Gastrocnemius medialis (tissue), 4 donors: Measurements from ENCODE around the gene PLXNA2. TPM values are rescaled to one million over a fixed set of nuclear protein-coding genes. Genes with fewer than 3 reads are reported as not detected.

Experiments
- ATAC-seq, 2 donors: fragments of 150-250 bp; one replicate each; pipeline ENCODE4 v1.9.1; 2016
- DNase-seq, 2 donors: peaks; one replicate each; pipeline ENCODE4 v3.0.0-alpha.2; 2019
- H3K27ac ChIP-seq, 4 donors: fragments of 200-600 bp; sonication (generic); 1 replicate in 1 of 4; 2 replicates in 3 of 4; pipeline ENCODE4 v1.5.1; 2016 to 2018; ENCODE audit warnings: mild to moderate bottlenecking in 2 of 4, moderate library complexity in 1 of 4
- H3K27me3 ChIP-seq, 3 donors: fragments of 200-600 bp; sonication (generic) in 2 of 3; 1 replicate in 1 of 3; 2 replicates in 2 of 3; pipeline versions ENCODE4 v1.5.1 to v1.6.0; 2016 to 2019; ENCODE audit warnings: mild to moderate bottlenecking in 1 of 3, moderate library complexity in 1 of 3
- H3K36me3 ChIP-seq, 2 donors: fragments of 200-600 bp; sonication (generic) in 1 of 2; one replicate each; pipeline ENCODE4 v1.5.1; 2017 to 2018
- H3K4me1 ChIP-seq, 2 donors: fragments of 200-600 bp; sonication (generic) in 1 of 2; one replicate each; pipeline ENCODE4 v1.5.1; 2016 to 2017; ENCODE audit warnings: mild to moderate bottlenecking in 2 of 2
- H3K4me3 ChIP-seq, 4 donors: fragments of 200-600 bp; sonication (generic) in 3 of 4; 1 replicate in 1 of 4; 2 replicates in 3 of 4; pipeline ENCODE4 v1.5.1; 2016 to 2019; ENCODE audit warnings: mild to moderate bottlenecking in 2 of 4
- H3K9me3 ChIP-seq, 3 donors: fragments of 200-600 bp; sonication (generic) in 2 of 3; 1 replicate in 1 of 3; 2 replicates in 2 of 3; pipeline ENCODE4 v1.5.1; 2016 to 2019
- POLR2A ChIP-seq, 2 donors: fragments of 450-650 bp; IDR thresholded peaks; one replicate each; pipeline ENCODE4 v1.6.1; 2017; ENCODE audit warnings: antibody characterized with exemption in 2 of 2, mild to moderate bottlenecking in 2 of 2, moderate library complexity in 2 of 2
- in situ Hi-C, 4 donors: fragments of 200-750 bp; cut with MboI; loops; one replicate each; pipeline versions ENCODE4 v1.15.0 to v1.8.0; 2017; ENCODE audit warnings: low sequenced_read_pairs in 4 of 4
- intact Hi-C: fragments of 100-400 bp; cut with DNase I; formaldehyde crosslinking; loops from one replicate; pipeline ENCODE4 v1.15.1; 2023; ENCODE audit warnings: low total_unique reads
- total RNA-seq, 4 donors: library from RNA; depleted of rRNA; stranded (reverse); fragments of >200 nt; gene quantifications; one replicate each; pipeline versions ENCODE4 v1.1.0 to v1.2.3, GENCODE V29; 2016
- TF ChIP-seq, protein P1 (sequence below), 5 experiments: fragments of 450-650 bp in 3 of 5; fragments of 200-600 bp in 2 of 5; sonication (generic) in 2 of 5; IDR thresholded peaks in 4 of 5; conservative IDR thresholded peaks in 1 of 5; 1 replicate in 4 of 5; 2 replicates in 1 of 5; pipeline ENCODE4 v1.5.1; 2016 to 2019; ENCODE audit warnings: antibody characterized with exemption in 5 of 5, mild to moderate bottlenecking in 3 of 5, moderate library complexity in 3 of 5

Gene PLXNA2
- total RNA-seq, 4 donors from 2014 or later, result 12.4 to 20.0 (median 16.2) TPM

DNA sequence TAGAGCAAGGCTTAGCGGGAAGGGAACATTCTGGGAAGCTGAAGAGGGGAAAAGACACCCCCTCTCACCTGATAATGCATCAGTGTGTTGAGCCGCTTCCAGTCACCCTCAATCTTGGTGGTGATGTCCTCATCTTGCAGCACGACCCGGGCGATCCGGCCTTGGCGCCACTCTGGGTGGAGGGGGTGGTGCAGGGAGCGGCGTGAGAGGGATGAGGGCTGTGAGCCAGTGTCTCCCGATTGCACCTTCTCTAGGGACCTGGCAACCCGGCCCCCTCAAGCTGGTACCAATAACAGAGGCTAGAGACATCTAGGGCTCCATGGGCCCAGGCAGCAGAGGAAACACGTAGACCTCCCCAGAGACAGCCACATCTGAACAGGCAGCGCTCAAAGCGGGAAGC is 205.9 kb downstream of the PLXNA2 start:
- in situ Hi-C loops, result loop anchor here in 1 of 4 donors (10.0 kb wide), 1 partner anchor 206 kb away; the partner anchor contains the start of gene PLXNA2
- peaks cover 0 to 72% of the 10 kb centered on the region in 2 donors for H3K36me3 ChIP-seq
- H3K4me3 ChIP-seq, result no peak overlapping the region
- ATAC-seq, result no peak
- intact Hi-C loops, result no loop called here
- DNase-seq, result no peak
- H3K27me3 ChIP-seq, result no peaks in the 10 kb centered on the region
- no peaks in the 10 kb centered on the region for H3K4me1 ChIP-seq
- TF ChIP-seq, protein P1, sequence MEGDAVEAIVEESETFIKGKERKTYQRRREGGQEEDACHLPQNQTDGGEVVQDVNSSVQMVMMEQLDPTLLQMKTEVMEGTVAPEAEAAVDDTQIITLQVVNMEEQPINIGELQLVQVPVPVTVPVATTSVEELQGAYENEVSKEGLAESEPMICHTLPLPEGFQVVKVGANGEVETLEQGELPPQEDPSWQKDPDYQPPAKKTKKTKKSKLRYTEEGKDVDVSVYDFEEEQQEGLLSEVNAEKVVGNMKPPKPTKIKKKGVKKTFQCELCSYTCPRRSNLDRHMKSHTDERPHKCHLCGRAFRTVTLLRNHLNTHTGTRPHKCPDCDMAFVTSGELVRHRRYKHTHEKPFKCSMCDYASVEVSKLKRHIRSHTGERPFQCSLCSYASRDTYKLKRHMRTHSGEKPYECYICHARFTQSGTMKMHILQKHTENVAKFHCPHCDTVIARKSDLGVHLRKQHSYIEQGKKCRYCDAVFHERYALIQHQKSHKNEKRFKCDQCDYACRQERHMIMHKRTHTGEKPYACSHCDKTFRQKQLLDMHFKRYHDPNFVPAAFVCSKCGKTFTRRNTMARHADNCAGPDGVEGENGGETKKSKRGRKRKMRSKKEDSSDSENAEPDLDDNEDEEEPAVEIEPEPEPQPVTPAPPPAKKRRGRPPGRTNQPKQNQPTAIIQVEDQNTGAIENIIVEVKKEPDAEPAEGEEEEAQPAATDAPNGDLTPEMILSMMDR (IDR thresholded peaks at IDR 0.05 in 4 of 5, conservative IDR thresholded peaks at IDR 0.05 in 1 of 5), result no peak
- TF ChIP-seq POLR2A (IDR thresholded peaks at IDR 0.05), result no peak
- no peaks in the 10 kb centered on the region for H3K9me3 ChIP-seq
- H3K27ac ChIP-seq, result no peak overlapping the region

DNA sequence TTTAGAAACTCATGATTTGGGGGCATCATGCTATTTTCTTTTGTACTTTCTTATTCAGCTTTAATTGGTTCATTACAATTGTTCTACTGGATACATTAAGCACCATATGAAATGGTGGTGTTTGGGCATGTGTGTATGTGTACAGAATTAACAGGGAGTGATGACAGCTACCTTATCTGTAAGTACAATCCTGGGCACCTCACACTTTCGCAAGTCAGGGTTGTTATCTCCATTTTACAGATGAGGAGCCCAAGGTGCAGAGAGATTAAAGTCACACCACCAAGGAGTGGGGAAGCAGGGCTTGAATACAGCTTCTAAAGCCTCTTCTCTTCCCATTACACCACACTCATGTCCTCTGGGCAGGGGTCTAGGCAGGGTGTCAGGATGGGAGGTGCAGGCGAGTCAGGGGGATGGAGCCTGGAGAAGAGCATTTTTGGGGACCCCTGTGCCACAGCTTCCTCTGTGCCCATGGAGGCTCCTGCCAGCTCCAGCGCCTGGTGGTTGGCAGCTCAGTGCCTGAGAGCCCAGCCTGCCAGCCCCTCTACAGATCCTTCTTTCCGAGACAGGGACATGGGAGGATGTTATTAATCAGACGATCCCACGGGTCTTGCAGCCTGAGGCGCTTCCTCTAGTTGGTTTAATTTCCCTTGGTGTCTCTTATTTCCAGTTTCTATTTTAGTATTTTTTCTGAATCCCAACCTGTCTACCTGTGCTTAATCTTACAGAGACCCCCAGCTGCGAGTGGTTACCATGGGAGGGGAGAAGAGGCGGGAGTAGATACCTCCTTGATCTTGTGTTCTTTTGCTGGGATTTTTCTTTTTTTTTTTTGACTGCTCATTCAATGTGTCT is 207.0 kb downstream of the PLXNA2 start:
- no peaks in the 10 kb centered on the region for H3K9me3 ChIP-seq
- no peaks in the 10 kb centered on the region for H3K4me1 ChIP-seq
- no peaks in the 10 kb centered on the region for H3K27me3 ChIP-seq
- in situ Hi-C loops (loop anchor here in 1 of 4 donors (10.0 kb wide), 1 partner anchor 208 kb away; the partner anchor contains the start of gene PLXNA2), intact Hi-C loops (no loop called here)
- ATAC-seq, result no peak
- no peak overlapping the region for H3K27ac ChIP-seq
- DNase-seq, result no peak
- H3K4me3 ChIP-seq, result no peak overlapping the region
- H3K36me3 ChIP-seq, result peaks cover 0 to 78% of the 10 kb centered on the region in 2 donors
- TF ChIP-seq, protein P1 (IDR thresholded peaks at IDR 0.05 in 4 of 5, conservative IDR thresholded peaks at IDR 0.05 in 1 of 5), result no peak
- no peak for TF ChIP-seq POLR2A (IDR thresholded peaks at IDR 0.05)

DNA sequence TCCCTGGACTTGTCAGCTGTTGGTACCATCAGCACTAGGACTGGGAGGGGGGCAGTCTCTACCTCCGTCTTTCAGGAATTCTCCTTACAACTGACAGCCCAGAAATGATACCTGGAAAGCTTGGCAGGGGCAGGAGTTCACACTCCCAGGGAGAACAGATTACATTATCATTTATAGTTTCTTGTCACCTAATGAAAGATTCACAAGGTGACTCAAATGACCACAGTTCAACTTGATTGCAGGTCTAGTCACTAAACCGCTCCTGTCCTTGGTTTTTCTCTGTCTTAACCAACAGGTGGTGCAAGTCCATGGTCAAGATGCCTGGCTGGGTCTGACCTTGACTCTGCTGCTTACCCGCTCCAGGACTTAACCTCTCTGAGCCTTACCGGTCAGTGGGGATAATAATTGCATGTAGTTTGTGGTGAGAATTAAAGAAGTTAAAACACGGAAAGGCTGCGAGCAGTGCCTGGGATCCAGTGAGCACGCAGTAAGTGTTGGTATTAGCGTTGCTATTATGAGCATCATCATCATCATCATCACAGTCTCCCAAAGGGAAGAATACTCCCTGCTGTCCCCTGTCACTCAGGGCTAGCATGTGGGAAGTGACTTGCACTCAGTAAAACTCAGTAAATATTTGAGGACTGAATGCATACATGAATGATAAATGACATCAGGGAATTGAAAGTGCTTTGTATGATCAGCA is 207.9 kb downstream of the PLXNA2 start:
- TF ChIP-seq, protein P1 (IDR thresholded peaks at IDR 0.05 in 4 of 5, conservative IDR thresholded peaks at IDR 0.05 in 1 of 5), result no peak
- TF ChIP-seq POLR2A (IDR thresholded peaks at IDR 0.05), result no peak
- ATAC-seq, result peak in 1 of 2 donors; percentile 48
- no peak overlapping the region for H3K4me3 ChIP-seq
- no peak overlapping the region for H3K27ac ChIP-seq
- H3K9me3 ChIP-seq, result no peaks in the 10 kb centered on the region
- in situ Hi-C loops (loop anchor here in 1 of 4 donors (10.0 kb wide), 1 partner anchor 209 kb away; the partner anchor contains the start of gene PLXNA2), intact Hi-C loops (no loop called here)
- no peak for DNase-seq
- H3K27me3 ChIP-seq, result no peaks in the 10 kb centered on the region
- no peaks in the 10 kb centered on the region for H3K4me1 ChIP-seq
- peaks cover 0 to 74% of the 10 kb centered on the region in 2 donors for H3K36me3 ChIP-seq

DNA sequence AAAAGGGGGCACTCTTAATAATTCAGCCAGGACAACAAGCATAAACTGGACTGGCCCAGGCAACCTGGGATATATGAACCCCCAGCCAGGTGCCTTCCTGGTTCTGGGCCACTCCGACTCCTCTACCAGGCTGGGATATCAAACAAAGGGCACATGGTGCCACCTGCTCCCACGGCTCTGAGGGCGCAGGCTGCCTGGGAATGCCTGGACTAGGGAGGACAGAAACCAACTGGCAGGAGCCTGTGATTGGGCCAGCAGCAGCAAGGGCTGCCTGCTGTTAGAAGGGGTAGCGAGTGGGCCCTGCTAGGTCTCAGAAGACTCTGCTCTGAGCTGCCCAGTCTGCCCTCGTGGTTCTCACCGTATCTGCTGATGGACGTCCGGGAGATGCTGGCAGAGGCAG is 210.0 kb downstream of the PLXNA2 start:
- peaks cover 0 to 54% of the 10 kb centered on the region in 2 donors for H3K36me3 ChIP-seq
- H3K9me3 ChIP-seq, result no peaks in the 10 kb centered on the region
- no peak for TF ChIP-seq POLR2A (IDR thresholded peaks at IDR 0.05)
- TF ChIP-seq, protein P1 (IDR thresholded peaks at IDR 0.05 in 4 of 5, conservative IDR thresholded peaks at IDR 0.05 in 1 of 5), result no peak
- DNase-seq, result no peak
- no peaks in the 10 kb centered on the region for H3K27me3 ChIP-seq
- H3K27ac ChIP-seq, result no peak overlapping the region
- intact Hi-C loops (no loop called here), in situ Hi-C loops (loop anchor here in 1 of 4 donors (10.0 kb wide), 1 partner anchor 211 kb away; the partner anchor contains the start of gene PLXNA2)
- no peak for ATAC-seq
- no peak overlapping the region for H3K4me3 ChIP-seq
- H3K4me1 ChIP-seq, result peaks cover 5 to 12% of the 10 kb centered on the region in 2 donors
